Stimulated activated CD4-positive, alpha-beta T cell treated with anti-CD3 and anti-CD28 coated beads, Interleukin-12 subunit alpha, Interleukin-12 subunit beta, amount 100 ng/mL, for 24 hours (primary cell): ENCODE results near the gene CD99.

Experiments used
- DNase-seq, 2 experiments: peaks; one replicate each; pipeline ENCODE4 v3.0.0-alpha.2; 2020; ENCODE audit warnings: low read depth in 2 of 2

The CD99 gene

DNA sequence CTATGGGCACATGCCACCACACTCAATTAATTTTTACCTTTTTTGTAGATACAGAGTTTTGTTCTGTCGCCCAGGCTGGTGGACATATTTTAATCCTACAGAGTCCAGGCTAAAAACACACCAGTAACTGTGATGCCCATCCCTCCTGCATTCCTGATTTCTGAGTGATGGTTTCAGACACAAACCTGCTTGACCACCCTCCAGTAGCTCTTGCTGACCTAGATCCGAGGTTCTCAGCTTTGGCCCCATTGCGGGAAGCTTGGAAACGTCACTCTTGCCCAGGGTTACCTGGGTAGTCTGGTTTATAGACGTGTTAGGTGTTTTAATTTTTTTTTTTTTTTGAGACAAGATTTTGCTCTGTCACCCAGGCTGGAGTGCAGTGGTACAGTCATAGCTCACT lies 7.5 kb downstream of the CD99 start:
- DNase-seq = no peak

DNA sequence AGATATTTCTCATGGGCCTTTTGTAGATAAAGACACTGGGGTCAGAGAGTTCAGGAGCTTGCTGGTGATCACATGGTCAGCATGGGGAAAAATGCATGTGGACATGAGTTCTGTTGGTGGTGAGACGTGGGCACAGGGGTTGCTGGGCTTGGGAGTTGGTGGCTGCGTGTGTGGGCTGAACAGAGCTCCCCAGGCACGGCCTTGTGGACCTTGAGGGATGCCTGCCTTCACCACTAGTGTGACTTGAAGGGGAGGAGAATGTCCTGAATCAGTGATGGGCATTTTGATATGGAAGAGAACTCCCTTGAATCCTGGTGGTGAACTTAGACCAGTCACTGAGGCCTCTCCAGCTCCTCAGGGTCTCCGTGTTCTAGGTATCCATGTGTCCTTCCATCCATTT lies 8.9 kb downstream of the CD99 start:
- DNase-seq = no peak

DNA sequence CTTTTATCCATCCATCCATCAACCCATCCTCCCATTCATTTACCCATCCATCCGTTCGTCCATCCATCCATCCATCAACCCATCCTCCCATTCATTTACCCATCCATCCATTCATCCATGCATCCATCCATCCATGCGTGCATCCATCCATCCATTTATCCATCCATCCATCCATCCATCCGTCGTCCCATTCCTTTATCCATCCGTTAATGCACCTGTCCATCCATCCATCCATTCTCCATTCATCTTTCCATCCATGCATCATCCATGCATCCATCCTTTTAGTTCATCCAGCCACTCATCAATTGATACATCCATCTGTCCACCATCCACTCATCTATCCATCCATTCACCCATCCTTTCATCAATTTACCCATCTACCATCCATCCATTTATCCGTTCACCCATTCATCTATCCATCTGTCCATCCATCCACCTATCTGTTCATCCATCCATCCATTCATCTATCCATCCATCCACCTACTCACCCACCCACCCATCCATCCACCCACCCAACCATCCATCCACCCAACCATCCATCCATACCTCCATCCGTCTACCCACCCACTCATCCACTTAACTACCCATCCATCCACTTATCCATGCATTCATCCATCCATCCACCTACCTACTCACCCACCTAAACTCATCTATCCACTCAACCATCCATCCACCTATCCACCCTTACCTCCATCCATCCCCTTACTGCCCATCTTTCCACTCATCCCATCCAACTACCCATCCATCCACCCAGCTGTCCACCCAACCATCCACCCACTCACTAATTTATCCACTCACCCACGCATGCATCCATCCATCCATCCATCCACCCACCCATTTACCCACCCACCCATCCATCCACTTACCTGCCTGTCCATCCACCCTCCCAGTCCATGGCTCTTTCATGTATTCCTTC lies 9.6 kb downstream of the CD99 start:
- DNase-seq = no peak

DNA sequence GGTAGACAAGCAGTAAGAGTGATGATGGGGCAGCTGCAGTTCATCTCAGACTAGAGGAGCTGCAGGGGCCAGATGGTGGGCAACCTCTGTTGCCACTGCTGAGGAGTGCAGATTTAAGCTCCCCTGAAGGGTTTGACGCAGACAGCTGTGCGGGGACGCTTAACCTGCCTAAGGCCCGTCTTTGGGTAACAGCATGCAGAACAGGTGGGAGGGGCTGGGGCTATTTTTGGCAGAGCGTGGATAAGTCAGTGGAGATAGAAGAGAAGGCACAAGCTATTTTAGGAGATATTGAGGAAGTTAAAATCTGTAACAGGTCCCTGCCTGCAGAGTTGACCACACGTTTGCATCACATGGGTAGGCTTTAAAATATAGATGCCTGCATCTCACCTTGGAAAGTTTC lies 10.5 kb downstream of the CD99 start:
- DNase-seq = no peak

DNA sequence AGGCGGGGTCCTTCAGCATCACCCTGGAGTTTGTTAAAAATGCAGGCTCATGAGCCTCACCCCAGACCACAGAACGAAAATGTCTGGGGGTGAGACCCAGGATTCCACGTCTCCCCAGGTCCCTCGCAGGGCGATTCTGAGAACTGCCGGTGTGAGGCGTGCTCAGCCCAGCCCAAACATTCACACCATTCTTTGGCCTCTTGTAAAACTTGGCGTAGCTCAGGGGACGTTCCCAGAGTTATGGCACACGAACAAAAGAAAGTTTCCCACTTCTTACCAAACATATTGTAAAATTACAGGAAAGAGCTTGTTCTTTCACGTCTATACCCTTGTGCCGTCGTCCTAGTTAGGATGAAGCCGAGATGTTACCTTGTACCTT lies 12.9 kb downstream of the CD99 start:
- DNase-seq = no peak

DNA sequence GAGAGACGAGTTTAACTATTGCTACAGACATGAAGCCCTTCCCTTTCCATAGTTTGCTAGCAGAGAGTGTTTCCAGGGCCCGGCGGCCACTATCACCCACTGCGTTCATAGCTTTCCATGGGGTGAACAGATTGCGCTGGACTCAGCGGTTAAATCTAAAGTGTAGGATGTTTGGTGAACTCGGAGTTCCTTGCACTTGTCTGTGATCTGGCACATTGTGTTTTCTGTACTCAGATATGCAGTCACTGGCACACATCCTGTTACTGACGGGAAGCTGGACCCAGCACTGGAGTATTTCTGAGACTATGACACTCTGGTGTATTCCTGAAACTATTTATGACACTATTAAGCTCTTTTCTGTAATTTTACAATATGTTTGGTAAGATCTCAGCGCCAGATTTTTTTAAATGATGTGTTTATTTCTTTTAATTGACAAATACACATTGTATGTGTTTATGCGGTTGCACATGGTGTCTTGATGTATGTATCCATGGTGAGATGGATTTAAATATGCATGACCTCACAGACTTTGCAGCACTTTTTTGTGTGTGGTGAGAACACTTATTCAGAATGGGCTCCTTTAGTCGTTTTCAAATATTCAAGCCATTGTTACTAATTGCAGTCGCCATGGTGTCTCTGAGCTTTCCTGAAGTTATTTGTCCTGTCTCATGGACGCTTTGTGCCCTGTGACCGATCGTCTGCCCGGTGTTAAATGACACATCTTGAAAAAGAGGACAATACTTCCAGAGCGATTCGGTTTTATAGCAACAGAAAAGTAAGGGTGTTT lies 14.1 kb downstream of the CD99 start:
- DNase-seq = no peak

DNA sequence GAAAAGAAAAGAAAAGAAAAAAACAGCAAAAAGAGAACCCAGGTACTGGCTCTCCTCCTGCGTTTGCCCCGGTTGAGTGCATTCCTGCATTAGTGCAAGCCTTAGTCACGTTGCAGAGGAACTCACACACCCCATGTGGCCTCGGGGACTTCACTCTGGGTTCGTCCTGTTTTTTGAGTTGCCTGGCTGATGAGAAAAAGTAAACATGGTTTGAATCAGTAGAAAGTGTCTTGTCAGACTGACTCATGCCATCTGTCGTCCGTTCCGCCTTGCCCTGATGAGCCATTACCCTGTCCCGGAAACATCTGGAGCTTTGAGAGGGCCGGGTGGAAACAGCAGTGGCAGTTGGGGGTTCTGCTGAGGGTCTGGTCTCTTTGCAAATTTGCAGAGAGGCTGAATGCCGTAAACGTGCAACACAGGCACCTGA lies 16.3 kb downstream of the CD99 start:
- peak; percentile 37 to 41 for DNase-seq

DNA sequence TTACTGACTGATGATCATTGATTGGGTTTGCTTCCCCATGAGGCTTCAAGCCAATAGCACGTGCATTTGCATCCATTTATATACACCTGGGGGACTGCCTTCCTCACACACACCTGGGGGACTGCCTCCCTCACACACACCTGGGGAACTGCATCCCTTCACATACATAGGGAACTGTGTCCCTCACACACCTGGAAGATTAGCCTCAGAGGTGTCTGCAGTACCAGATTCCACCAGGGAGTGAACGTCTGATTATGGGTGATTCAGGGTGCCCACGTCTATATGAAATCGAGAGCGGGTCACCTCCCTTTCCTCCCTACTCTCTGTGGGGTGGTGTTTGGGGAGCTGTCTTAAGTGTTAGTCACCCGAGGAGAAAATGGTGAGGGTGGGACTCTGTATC lies 16.9 kb downstream of the CD99 start:
- DNase-seq = no peak

DNA sequence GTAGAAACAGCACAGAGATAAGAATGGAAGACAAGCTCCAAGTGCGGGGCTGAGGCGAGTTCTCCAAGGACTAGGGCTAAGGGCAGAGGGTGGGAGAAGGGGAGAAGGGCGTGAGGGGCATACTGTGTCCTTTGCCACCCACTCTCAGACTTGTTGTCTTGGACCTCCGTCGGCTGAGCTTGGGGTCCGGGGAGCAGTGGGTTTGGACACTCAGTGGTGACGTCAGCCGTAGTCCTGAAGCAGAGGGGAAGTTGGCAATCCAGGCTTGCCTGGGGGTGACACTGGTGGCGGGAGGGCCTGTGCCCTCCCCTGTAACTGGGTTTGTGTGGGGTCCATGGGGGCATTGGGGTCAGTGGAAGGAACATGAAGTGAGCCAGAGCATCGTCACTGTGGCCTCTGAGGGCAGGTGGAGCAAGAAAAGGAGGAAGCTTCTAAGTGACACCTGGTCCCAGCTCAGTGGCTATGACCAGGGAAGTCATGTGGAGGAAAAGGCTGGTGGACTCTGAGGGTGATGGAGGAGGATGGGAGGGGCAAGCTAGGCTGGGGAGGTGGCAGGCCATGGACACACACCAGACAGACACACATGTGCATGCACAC lies 17.6 kb downstream of the CD99 start:
- no peak for DNase-seq

DNA sequence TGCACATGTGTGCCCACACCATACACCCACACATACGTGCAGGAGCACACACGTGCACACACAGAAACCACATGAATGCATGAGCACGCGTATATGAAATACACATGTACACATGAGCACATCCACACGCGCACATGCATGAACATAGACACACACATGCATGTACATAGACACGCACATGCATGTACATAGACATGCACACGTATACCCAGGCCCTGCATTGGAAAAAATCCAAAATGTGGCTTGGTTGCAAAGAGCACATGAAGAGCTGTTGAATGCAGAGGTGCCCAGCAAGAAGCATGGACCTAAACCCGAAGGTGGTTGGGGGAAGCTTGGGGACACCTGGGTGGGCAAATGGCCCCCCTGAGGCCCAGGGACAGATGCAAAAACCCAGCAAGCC lies 18.5 kb downstream of the CD99 start:
- no peak for DNase-seq

DNA sequence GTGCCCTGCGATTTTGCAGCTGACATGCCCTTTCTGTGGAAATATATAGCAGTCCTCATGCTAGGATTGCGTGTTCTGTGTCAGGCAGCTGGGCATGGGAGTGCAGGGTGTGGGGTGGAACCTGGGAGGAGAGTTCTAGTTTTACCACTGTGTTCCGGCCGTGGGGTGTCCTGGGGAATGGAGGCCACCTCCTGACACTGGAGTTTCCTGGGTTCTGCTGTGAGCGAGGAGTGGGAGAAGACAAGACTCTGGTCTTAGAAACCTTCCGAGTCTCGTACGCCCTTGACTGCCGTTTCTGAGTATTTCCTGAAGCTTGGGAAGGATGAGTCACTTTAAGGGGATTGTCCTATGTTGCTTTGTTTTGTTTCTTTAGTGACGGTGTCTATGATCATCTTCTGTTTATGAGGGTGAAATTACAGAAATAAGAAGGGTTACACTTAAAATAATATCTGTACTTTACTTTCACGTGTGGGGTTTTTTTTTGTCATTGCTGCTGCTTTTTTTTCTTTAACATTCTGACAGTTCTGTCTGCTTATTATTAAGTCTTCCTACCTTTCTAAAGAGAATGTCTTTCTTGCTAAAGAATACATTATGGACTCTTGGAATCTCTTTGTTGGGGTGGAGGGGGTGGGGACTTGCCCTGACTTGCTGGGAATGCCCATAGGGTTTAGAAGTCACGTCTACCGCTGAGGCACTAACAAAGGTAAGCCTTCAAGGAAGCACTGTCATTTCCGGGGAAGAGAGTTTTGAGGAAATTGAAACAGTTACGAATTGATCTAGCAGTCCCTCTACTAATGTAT lies 19.1 kb downstream of the CD99 start:
- DNase-seq = peak in 1 of 2 experiments; percentile 47

DNA sequence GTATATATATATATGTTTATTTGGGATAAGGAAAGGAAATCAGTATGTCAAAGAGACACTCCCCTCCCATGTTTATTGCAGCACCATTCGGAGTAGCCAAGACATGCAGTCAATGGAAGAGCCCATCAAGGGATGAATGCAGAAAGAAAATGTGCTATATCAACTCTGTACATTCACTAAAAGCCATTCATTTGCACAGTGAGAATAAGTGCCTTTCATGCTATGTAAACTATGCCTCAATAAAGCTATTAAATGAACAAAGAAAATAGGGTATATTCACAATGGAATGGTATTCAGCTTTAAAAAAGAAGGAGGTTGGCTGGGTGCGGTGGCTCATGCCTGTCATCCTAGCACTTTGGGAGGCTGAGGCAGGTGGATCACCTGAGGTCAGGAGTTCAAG lies 20.3 kb downstream of the CD99 start:
- DNase-seq = no peak

DNA sequence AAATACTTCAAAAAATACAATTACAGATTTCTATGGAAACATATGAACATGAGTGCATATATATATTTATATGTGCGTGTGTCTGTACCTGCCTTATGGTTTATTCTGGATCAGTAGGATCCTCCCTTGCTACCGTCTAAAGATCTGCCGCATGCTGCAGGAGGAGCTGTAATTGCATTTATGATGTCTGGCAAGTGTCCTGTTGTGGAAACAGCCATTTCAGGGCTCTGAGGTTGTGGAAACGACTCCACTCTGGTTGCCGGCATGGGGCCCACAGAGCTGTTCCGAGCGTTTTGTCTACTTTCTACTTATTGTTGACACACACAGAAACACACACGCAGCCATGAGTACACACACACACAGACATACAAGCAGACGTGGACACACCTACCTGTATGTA lies 21.3 kb downstream of the CD99 start:
- no peak for DNase-seq

DNA sequence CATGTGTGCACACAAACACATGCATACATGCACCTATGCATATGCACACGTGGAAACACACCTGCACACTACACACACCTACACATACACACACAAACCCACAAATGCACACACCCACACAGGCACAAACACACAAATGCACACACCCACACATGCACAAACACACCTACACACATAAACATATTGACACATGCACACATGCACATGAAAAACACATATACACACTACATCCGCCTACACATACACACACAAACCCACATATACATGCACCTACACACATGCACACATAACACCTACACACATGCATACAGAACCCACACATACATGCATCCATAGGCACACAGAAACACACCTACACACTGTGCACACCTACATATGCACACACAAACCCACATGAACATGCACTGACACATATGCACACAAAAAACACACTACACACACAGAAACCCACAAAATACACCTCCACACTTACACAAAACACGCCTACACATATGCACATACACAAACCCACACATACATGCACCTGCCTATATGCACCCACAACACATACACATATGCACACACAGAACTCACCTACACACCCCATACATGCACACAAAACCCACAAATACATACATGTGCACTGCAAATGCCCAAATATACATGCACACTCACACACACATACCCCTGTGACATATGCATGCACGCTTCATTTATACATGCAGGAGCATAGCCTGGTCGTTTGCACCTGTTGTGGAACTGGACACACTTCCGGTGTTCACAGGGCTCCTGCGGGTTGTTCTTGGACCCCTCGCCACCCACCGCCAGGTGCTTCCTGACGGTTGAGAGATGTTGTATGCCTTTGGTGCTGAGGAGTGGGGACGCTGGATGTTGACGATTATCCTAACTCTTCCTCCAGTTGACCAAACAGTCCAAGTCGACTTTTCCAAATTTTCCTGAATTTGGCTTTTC lies 22.1 kb downstream of the CD99 start:
- DNase-seq = no peak

DNA sequence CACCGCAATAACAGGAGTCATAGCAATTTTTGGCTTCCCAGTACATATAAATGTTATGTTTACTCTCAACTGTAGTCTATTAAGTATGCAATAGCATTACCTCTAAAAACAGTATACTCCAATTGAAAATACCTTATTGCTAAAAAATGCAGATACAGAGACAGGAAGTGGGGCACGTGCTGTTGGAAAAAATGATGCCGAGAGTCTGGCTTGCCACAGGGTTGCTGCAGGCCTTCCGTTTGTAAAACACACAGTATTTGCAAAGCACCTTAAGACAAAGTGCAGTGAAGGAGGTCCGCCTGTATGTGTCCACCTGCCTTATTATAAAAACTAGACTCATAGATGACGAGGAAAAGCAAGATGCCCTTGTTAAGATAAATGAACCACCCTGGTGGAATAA lies 23.5 kb downstream of the CD99 start:
- no peak for DNase-seq

DNA sequence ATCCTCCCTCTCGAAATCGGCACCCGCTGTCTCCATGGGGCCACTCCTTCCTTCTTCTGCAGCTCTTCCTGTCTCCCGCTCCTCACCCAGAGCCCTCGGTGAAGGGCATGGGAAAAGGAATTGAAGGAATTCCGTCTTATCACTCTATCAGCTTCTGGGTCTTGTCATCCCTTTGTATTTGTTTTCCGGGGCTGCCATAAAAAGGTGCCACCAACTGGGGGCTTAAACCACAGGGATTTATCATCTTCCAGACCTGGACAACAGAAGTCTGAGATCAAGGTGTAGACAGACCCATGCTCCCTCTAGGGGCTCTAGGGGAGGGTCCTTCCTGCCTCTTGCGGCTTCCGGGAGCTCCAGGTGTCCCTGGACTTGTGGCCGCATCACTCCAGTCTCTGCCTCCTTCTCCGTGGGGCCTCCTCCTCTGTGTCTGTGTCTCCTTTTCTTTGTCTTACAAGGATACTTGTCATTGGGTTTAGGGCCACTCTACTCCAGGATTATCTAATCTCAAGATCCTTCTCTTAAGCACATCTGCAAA lies 24.0 kb downstream of the CD99 start:
- DNase-seq = no peak

DNA sequence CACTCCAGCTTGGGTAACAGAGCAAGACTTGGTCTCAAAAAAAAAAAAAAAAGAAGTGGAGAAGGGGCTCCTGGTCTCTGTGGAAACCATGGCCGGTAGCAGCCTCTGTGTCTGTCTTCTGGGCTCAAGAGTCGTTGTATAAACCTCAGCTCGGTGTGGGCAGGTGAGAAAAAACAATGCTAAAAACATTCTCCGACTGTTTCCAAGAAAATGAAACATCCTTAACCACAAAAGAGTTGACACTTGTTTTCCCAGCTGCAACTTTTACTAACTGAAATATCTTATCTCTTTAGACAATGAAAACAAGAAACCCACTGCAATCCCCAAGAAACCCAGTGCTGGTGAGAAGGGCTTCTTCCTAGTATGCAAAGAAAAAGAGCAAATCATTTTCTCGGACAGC lies 26.2 kb downstream of the CD99 start:
- DNase-seq = no peak

DNA sequence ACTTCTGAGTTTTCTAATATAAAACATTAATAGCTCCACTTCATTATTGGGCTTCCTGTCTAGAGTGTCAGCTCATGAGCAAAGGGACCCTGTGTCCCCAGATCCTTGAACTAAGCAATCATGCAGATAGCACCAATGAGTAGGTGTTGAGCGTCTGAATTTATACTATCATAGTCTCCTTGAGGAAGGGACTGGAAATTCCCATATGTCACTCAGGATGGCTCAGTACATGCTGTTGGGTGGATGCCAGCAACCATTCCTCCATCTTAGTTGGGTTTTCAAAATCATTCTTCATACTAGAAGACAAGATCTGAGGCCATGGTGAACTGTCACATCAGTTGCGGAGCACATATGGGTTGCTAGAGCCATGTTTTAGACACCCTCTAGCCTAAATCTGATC lies 27.7 kb downstream of the CD99 start:
- no peak for DNase-seq

DNA sequence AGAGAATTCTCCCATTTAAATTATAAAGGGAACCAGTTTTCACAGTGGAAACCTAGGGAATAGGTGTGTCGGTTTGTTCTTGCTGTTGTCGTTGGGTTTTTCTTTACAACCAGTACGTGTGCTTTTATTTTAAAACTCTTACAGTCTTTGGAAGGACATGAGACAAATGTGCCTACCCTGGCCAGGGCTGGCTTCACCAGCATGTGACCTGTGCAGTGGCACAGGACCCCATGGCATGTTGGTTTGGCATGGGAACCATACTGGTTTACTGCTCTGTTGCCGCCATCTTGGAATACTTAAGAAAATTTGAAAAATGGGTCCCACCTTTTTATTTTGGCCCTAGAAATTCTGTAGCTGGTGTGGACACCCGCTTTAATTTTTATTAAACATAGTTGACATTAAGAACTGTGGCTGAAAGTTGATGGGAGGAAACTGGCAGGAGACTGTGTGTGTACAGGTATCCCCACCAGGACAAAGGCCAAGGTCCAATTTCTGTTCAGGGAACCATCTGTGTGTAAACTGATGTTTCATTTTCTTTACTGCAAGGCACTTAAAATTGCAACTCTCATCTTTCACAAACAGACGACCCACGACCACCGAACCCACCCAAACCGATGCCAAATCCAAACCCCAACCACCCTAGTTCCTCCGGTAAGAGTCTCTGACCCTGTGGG lies 28.8 kb downstream of the CD99 start:
- no peak for DNase-seq
